Mammary epithelial cell (primary cell): ENCODE data around the gene GNG13.

ENCODE experiments used
- EZH2 ChIP-seq: IDR thresholded peaks from 2 replicates; pipeline ENCODE4 v1.6.1; 2012; ENCODE audit warnings: low read length, inconsistent platforms, borderline replicate concordance
- TF ChIP-seq, protein P1 (sequence below), 2 donors: IDR thresholded peaks in 1 of 2; conservative IDR thresholded peaks in 1 of 2; 2 replicates each; pipeline ENCODE4 v1.5.1; 2011 to 2012; ENCODE audit warnings: inconsistent platforms in 2 of 2, low read length in 2 of 2, mild to moderate bottlenecking in 2 of 2, control low read depth in 1 of 2, low read depth in 1 of 2; ENCODE audit not compliant: insufficient read depth in 1 of 2; ENCODE audit errors: extremely low read depth in 1 of 2

DNA sequence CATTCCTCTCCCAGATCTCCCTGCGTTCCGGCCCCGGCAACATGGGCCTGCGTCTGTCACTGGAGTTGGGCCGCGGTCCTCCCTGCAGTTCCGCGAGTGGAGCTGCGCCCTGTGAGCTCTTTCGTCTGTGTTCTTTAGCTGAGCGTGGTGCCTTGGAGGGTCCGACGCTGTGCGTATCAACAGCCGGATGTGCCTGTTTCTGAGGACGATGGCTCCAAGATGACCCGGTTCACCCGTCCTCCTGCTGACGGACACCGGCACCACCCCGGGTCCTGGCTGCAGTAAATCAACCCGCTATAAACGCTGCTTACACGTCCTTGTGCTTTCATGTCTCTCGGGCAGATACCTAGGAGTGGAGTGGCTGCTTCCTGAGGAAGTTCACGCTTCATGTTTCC is 44.8 kb upstream of the GNG13 start:
- TF ChIP-seq, protein P1, sequence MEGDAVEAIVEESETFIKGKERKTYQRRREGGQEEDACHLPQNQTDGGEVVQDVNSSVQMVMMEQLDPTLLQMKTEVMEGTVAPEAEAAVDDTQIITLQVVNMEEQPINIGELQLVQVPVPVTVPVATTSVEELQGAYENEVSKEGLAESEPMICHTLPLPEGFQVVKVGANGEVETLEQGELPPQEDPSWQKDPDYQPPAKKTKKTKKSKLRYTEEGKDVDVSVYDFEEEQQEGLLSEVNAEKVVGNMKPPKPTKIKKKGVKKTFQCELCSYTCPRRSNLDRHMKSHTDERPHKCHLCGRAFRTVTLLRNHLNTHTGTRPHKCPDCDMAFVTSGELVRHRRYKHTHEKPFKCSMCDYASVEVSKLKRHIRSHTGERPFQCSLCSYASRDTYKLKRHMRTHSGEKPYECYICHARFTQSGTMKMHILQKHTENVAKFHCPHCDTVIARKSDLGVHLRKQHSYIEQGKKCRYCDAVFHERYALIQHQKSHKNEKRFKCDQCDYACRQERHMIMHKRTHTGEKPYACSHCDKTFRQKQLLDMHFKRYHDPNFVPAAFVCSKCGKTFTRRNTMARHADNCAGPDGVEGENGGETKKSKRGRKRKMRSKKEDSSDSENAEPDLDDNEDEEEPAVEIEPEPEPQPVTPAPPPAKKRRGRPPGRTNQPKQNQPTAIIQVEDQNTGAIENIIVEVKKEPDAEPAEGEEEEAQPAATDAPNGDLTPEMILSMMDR (conservative IDR thresholded peaks at IDR 0.05 in 1 of 2, IDR thresholded peaks at IDR 0.05 in 1 of 2; ENCODE audit: extremely low read depth in 1 of 2, insufficient read depth in 1 of 2, low read depth in 1 of 2, low read length in 2 of 2) = no peak
- no peak for TF ChIP-seq EZH2
